ENCODE measurements around the gene EDN3. TPM values are rescaled to one million over a fixed set of nuclear protein-coding genes. Genes with fewer than 3 reads are reported as not detected.

The EDN3 gene
- total and polyA plus RNA-seq, 9 of the 15 experiments (the other 6 are each of a cell fraction or from before 2014, with no cell fraction given), result not detected

GRCh38 chr20:59273739-59274357 is 26.6 kb upstream of the EDN3 start:
- Histone ChIP-seq H3K79me2 (ENCODE audit: control insufficient read depth, insufficient read depth, low read length) (no peaks in the 10 kb centered on the region), H2AFZ (ENCODE audit: low read depth, low read length) (no peak overlapping the region), H3K27me3 (ENCODE audit: control insufficient read depth in 2 of 2, insufficient read depth in 2 of 2, low read length in 2 of 2) (peaks cover 19 to 38% of the 10 kb centered on the region in 2 experiments; a peak in 4 of 5 replicates), H4K20me1 (replicated peaks; ENCODE audit: control insufficient read depth, insufficient read depth, low read length) (peaks cover 6% of the 10 kb centered on the region), H3K9me3 (replicated peaks; ENCODE audit: control insufficient read depth, insufficient read depth, low read depth, low read length) (no peaks in the 10 kb centered on the region), H3K36me3 (ENCODE audit: control insufficient read depth, insufficient read depth, low read length) (no peaks in the 10 kb centered on the region), H3K4me2 (ENCODE audit: insufficient read depth, low read length) (no peak overlapping the region), H3K4me3 (no peak overlapping the region), H3K27ac (ENCODE audit: extremely low read depth, low read depth, low read length) (no peak overlapping the region), H3K4me1 (replicated peaks in 1 of 2; ENCODE audit: control insufficient read depth in 2 of 2, insufficient read depth in 2 of 2, low read length in 2 of 2) (no peaks in the 10 kb centered on the region), H3K9ac (ENCODE audit: insufficient read depth in 1 of 2, low read depth in 2 of 2, low read length in 2 of 2) (no peak overlapping the region), H3K9me1 (ENCODE audit: control insufficient read depth, insufficient read depth, low read length) (no peaks in the 10 kb centered on the region)
- in situ Hi-C loops (cut with MboI), result no loop called here
- intact Hi-C loops (cut with micrococcal nuclease), result no loop called here
- POLR2A ChIA-PET, result no interaction called here
- WGBS (ENCODE audit: insufficient coverage, low coverage, missing lambda C conversion rate), result 0% methylated on average over 9 of the region's 11 CpGs
- DNase-seq (ENCODE audit: extremely low read depth in 1 of 4, low spot score in 3 of 4), result peak in 1 of 4 experiments; percentile 1
- no TSS peak for BruUV-seq (replicated peaks)
- no peak for ATAC-seq
- FAIRE-seq, result no peak
- CTCF ChIA-PET (ENCODE audit: low intra/inter-chr PET ratio), result no interaction called here
- TF ChIP-seq SPI1 (IDR thresholded peaks at IDR 0.05; ENCODE audit: borderline replicate concordance, low read depth, low read length) (peak; percentile 65; the same call in 1 of the 2 replicates), ZNF134 (CRISPR knock-in tag; conservative IDR thresholded peaks at IDR 0.05) (peak; percentile 77), MGA (IDR thresholded peaks at IDR 0.05) (no peak), ZFX (CRISPR knock-in tag; IDR thresholded peaks at IDR 0.05) (no peak), SRSF1 (IDR thresholded peaks at IDR 0.05; ENCODE audit: low read depth, low read length) (no peak), PCBP1 (IDR thresholded peaks at IDR 0.05; ENCODE audit: low read depth, low read length, poor library complexity, severe bottlenecking) (no peak), CCAR2 (IDR thresholded peaks at IDR 0.05; ENCODE audit: low read depth, low read length) (no peak), HES1 (IDR thresholded peaks at IDR 0.05; ENCODE audit: low read depth) (peak; percentile 43; the same call in 1 of the 2 replicates), ZNF764 (CRISPR knock-in tag; IDR thresholded peaks at IDR 0.05; ENCODE audit: low read depth) (no peak), KLF13 (tag; IDR thresholded peaks at IDR 0.05; ENCODE audit: borderline replicate concordance, low read depth) (no peak)

Measured in K562 (cell line).